Natural killer cell (primary cell): Measurements from ENCODE around the gene IMP3. TPM values are rescaled to one million over a fixed set of nuclear protein-coding genes. Genes with fewer than 3 reads are reported as not detected.
"Not testable (repeated sequence)": the region's sequence is repeated elsewhere in the genome, so short reads cannot be mapped to it uniquely, and the experiment has no call there.

Experiments
- ATAC-seq, 3 donors: fragments of 150-1000 bp in 2 of 3; fragments of 200-7000 bp in 1 of 3; cut with Tn5 transposase; 1 replicate in 1 of 3; 2 replicates in 2 of 3; pipeline ENCODE4 v1.10.0; 2021; ENCODE audit warnings: mild to moderate bottlenecking in 2 of 3, moderate library complexity in 2 of 3
- DNase-seq, 2 donors: peaks; one replicate each; pipeline versions ENCODE4 v3.0.0 to v3.0.0-alpha.2; 2013 to 2021; ENCODE audit warnings: mixed read lengths in 1 of 2
- H3K27ac ChIP-seq: one replicate; pipeline ENCODE4 v1.5.1; 2013; ENCODE audit warnings: mild to moderate bottlenecking, low read length
- H3K27me3 ChIP-seq: one replicate; pipeline ENCODE4 v1.6.1; 2013; ENCODE audit warnings: low read length; ENCODE audit not compliant: control insufficient read depth, insufficient read depth
- H3K36me3 ChIP-seq: one replicate; pipeline ENCODE4 v1.6.1; 2013; ENCODE audit warnings: low read length; ENCODE audit not compliant: control insufficient read depth, insufficient read depth
- H3K4me1 ChIP-seq: one replicate; pipeline ENCODE4 v1.6.1; 2013; ENCODE audit warnings: low read length; ENCODE audit not compliant: control insufficient read depth, insufficient read depth
- H3K4me3 ChIP-seq: one replicate; pipeline ENCODE4 v1.5.1; 2013; ENCODE audit warnings: low read length
- H3K9me3 ChIP-seq: one replicate; pipeline ENCODE4 v1.6.1; 2013; ENCODE audit warnings: low read length; ENCODE audit not compliant: control insufficient read depth, insufficient read depth
- H3K27ac Mint-ChIP-seq, 2 donors: one replicate each; pipeline ENCODE4 v1.8.0; 2022; ENCODE audit warnings: mild to moderate bottlenecking in 2 of 2, mixed read lengths in 2 of 2, moderate library complexity in 1 of 2
- H3K27me3 Mint-ChIP-seq, 2 donors: one replicate each; pipeline ENCODE4 v1.8.0; 2022; ENCODE audit warnings: low read depth in 2 of 2, mixed read lengths in 2 of 2
- H3K36me3 Mint-ChIP-seq: one replicate; pipeline ENCODE4 v1.8.0; 2022; ENCODE audit warnings: mixed read lengths
- H3K4me1 Mint-ChIP-seq, 2 donors: one replicate each; pipeline ENCODE4 v1.8.0; 2022; ENCODE audit warnings: mixed read lengths in 2 of 2
- H3K4me3 Mint-ChIP-seq: one replicate; pipeline ENCODE4 v1.8.0; 2022; ENCODE audit warnings: mild to moderate bottlenecking, moderate library complexity, mixed read lengths
- H3K9me3 Mint-ChIP-seq, 2 donors: one replicate each; pipeline ENCODE4 v1.8.0; 2022; ENCODE audit warnings: mixed read lengths in 2 of 2
- CTCF ChIP-seq: fragments of 200-600 bp; IDR thresholded peaks from one replicate; pipeline ENCODE4 v1.8.0; 2022; ENCODE audit warnings: antibody characterized with exemption
- WGBS: methylation state at CpG from one replicate; pipeline ENCODE4 v1.1.7; 2013; ENCODE audit warnings: missing lambda C conversion rate; ENCODE audit not compliant: insufficient coverage; 5-methylcytosine and 5-hydroxymethylcytosine counted together
- intact Hi-C: fragments of 100-400 bp; cut with micrococcal nuclease; formaldehyde crosslinking; loops from one replicate; pipeline ENCODE4 v1.14.2; 2022
- total RNA-seq, 4 donors: library from RNA; stranded (reverse); fragments of 120-200 nt in 1 of 4; gene quantifications; one replicate each; pipeline versions ENCODE4 v1.2.3 to v1.2.4, GENCODE V29; 2013 to 2022

The IMP3 gene
- total RNA-seq, 3 donors from 2014 or later (not counting 1 experiment from before 2014, with no cell fraction given), result 22.9 to 37.1 (median 35.8) TPM

GRCh38 chr15:75683646-75684312 lies 43.8 kb upstream of the IMP3 start:
- peak; percentile 62 to 79 (median 75) for ATAC-seq
- not testable (repeated sequence) for H3K27ac Mint-ChIP-seq, H3K9me3 Mint-ChIP-seq, H3K27me3 Mint-ChIP-seq, H3K4me3 ChIP-seq, H3K4me3 Mint-ChIP-seq, H3K27me3 ChIP-seq, H3K4me1 Mint-ChIP-seq, H3K36me3 ChIP-seq, H3K27ac ChIP-seq, H3K36me3 Mint-ChIP-seq, H3K9me3 ChIP-seq
- intact Hi-C loops, result loop anchor here (1.0 to 2.0 kb wide), 3 partner anchors 87 to 174 kb away; no protein-coding TSS in a partner anchor
- 22% methylated on average over 14 of the region's 14 CpGs for WGBS
- DNase-seq, result peak; percentile 56 to 79
- TF ChIP-seq CTCF, result peak; percentile 73
- peaks cover 11% of the 10 kb centered on the region for H3K4me1 ChIP-seq

GRCh38 chr15:75682181-75683135 lies 42.4 kb upstream of the IMP3 start:
- no peak for TF ChIP-seq CTCF
- Histone ChIP-seq H3K9me3 (no peaks in the 10 kb centered on the region), H3K4me1 (peaks cover 11% of the 10 kb centered on the region), H3K27me3 (no peaks in the 10 kb centered on the region), H3K4me3 (no peak overlapping the region), H3K36me3 (no peaks in the 10 kb centered on the region), H3K27ac (no peak overlapping the region)
- WGBS, result 94% methylated on average over 40 of the region's 40 CpGs
- no peaks in the 10 kb centered on the region for H3K9me3 Mint-ChIP-seq
- intact Hi-C loops, result loop anchor here (1.0 to 2.0 kb wide), 3 partner anchors 86 to 173 kb away; no protein-coding TSS in a partner anchor
- H3K4me3 Mint-ChIP-seq, result no peak overlapping the region
- H3K27ac Mint-ChIP-seq, result no peak overlapping the region
- no peaks in the 10 kb centered on the region for H3K36me3 Mint-ChIP-seq
- no peak for ATAC-seq
- no peaks in the 10 kb centered on the region for H3K4me1 Mint-ChIP-seq
- H3K27me3 Mint-ChIP-seq, result peaks cover 0 to 2% of the 10 kb centered on the region in 2 donors
- no peak for DNase-seq

- Mint-ChIP-seq H3K4me1 (no peaks in the 10 kb centered on the region), H3K36me3 (no peaks in the 10 kb centered on the region), H3K27ac (no peak overlapping the region), H3K4me3 (no peak overlapping the region), H3K27me3 (peaks cover 0 to 2% of the 10 kb centered on the region in 2 donors), H3K9me3 (no peaks in the 10 kb centered on the region)
- Histone ChIP-seq H3K4me3 (no peak overlapping the region), H3K4me1 (peaks cover 7% of the 10 kb centered on the region), H3K9me3 (no peaks in the 10 kb centered on the region), H3K36me3 (no peaks in the 10 kb centered on the region), H3K27me3 (no peaks in the 10 kb centered on the region), H3K27ac (no peak overlapping the region)
- TF ChIP-seq CTCF, result no peak
- DNase-seq (no peak), ATAC-seq (no peak)
- intact Hi-C loops, result no loop called here
- WGBS, result 83% methylated on average over 11 of the region's 11 CpGs
Measured at GRCh38 chr15:75680007-75680789, 40.2 kb upstream of the IMP3 start.

- H3K36me3 ChIP-seq, H3K27ac ChIP-seq, H3K4me3 Mint-ChIP-seq, H3K9me3 Mint-ChIP-seq, H3K27me3 Mint-ChIP-seq, H3K27ac Mint-ChIP-seq, H3K4me1 ChIP-seq, H3K9me3 ChIP-seq, DNase-seq, H3K4me3 ChIP-seq, H3K36me3 Mint-ChIP-seq, intact Hi-C loops, H3K27me3 ChIP-seq, ATAC-seq, H3K4me1 Mint-ChIP-seq: not testable (repeated sequence)
- WGBS, result 86% methylated on average over 6 of the region's 6 CpGs
Measured at GRCh38 chr15:75678324-75678690, 38.3 kb upstream of the IMP3 start.
